GM12801 (cell line): Measurements from ENCODE around the gene MRTFA.

ENCODE experiments used
- TF ChIP-seq, protein P1 (sequence below): IDR thresholded peaks from one replicate; pipeline ENCODE4 v1.5.1; 2011; ENCODE audit warnings: control low read depth; ENCODE audit not compliant: insufficient read length; ENCODE audit errors: extremely low read depth

Gene MRTFA

DNA sequence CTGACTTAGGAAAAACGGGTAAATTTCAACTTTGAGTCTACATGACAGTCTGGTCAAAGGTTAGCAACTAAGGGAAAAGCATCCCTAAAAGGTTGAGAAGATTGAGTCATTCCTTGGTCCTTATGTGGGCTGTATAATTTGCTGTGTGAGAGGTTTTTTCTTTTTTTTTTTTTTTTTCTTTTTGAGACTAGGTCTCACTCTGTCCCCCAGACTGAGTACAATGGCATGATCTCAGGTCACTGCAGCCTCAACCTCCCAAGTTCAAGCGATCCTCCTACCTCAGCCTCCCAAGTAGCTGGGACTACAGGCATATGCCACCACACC is 101.4 kb downstream of the MRTFA start:
- TF ChIP-seq, protein P1, sequence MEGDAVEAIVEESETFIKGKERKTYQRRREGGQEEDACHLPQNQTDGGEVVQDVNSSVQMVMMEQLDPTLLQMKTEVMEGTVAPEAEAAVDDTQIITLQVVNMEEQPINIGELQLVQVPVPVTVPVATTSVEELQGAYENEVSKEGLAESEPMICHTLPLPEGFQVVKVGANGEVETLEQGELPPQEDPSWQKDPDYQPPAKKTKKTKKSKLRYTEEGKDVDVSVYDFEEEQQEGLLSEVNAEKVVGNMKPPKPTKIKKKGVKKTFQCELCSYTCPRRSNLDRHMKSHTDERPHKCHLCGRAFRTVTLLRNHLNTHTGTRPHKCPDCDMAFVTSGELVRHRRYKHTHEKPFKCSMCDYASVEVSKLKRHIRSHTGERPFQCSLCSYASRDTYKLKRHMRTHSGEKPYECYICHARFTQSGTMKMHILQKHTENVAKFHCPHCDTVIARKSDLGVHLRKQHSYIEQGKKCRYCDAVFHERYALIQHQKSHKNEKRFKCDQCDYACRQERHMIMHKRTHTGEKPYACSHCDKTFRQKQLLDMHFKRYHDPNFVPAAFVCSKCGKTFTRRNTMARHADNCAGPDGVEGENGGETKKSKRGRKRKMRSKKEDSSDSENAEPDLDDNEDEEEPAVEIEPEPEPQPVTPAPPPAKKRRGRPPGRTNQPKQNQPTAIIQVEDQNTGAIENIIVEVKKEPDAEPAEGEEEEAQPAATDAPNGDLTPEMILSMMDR: no peak

DNA sequence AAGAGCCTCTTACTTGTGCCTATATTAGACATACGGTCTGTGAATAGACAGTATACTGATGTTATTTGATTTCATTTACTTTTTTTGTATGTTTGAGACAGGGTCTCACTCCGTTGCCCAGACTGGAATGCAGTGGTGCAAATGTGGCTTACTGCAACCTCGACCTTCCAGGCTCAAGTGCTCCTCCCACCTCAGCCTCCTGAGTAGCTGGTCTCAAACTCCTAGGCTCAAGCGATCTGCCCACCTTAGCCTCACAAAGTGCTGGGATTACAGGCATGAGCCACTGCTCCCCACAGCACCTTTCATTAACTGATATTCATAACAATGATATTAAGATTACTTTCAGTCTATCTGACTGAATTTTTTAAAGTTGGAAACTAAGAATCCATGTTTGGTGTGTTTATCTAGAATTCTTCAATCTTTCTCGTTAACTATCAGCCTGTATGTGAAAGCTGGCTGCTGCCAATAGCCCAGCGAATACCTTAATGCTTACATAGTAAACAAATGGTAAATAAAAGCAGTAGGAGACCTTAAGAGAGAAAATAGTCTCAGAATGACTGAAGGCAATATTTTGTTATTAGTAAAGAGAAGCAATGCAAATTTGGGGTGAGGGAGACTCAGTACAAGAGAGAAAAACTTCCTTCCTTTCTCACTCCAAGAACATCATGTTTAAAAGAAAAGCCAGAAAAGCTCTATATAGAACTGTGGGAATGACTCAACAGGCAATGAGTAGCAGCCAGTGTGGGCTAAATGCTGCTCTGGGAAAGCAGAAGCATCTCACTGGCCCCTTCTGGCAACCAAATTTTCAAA is 101.9 kb downstream of the MRTFA start:
- TF ChIP-seq, protein P1: no peak

DNA sequence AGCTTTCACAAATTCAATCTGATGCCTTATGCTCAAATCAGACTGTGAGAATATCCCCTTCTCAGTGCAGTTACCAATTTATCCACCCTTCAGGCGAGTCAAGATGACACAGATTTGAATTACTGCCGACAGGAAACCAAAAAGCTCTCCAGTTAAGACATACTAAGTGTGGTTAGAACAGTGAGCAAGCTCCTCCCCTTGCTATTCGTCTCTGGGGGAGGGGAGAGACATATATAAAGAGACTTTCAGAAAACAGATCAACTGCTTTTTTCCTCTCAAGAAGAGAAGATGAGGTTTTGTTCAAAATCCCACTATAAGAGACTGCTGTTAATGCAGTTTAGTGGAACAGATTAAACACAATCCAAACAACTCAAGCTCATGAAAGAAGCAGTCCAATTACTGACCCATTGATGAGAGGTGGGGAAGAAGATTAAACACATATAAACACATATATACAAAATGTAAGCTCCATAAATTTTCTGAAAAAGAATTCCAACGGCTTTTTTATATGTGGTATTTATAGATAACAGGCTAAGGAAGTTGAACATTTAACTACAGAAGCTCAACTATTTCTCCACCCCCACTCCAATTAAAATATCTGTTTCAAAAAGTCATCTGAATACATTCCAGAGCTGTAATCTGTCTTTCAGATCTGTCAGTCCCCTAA is 102.7 kb downstream of the MRTFA start:
- TF ChIP-seq, protein P1: no peak

DNA sequence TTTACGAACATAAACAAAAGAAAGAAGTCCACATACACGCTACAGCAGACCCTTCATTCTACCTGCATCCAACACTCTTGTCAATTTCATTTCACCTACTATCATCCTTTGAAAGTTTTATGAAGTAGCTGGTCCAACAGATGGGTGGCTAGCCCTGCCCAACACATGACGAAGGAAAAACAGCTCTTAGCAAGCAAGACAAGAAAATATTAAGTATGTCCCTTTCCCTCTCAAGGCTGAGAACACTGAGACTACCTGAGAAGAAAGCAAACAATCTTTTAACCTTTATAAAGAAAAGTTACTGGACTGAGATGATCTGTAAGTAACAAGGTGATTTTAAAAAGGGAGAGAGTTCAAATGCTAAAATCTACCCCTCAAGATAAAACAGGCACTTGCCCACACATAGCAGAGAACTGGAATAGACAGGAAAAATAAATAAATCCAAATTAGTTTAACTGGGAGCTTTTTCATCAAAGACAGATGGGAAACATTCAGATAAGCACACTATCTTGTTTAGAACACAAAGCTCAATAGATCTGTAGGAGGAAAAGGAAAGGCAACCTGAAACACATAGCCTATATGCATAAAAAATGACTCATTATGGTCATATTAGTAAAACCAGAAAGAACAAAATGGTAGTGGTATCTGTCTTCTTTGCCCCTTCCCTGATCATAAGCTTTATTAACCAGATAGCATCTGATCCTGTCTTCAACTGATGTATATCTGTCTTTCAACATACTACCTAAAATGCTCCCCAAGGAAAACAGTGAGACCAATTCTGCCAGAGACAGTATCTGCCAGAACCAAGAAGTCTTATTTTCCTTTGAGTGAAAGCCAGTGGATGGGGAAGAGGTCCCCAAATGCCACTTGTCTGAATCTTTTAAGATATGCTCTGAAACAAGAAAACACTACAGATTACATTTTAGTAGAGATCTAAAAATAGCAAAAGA is 104.3 kb downstream of the MRTFA start:
- TF ChIP-seq, protein P1: no peak

DNA sequence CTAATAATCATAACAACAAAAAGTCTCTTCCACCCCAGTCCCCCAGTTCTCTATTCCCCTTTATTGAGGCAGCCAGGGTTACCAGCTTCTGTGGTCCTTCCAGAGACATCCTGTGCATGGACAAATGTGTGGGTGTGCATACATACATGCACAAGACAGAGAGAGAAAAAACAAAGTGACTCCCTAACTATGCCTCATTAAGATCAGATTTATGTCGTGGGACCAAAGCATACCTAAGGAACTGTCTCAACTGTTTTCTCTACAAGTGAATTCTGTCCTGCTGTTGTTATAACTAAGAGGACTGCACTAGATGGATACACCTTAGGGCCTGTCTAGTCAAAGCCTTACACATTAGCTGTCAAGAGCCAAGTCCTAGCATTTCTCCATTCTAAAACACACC is 106.7 kb downstream of the MRTFA start:
- TF ChIP-seq, protein P1: no peak

DNA sequence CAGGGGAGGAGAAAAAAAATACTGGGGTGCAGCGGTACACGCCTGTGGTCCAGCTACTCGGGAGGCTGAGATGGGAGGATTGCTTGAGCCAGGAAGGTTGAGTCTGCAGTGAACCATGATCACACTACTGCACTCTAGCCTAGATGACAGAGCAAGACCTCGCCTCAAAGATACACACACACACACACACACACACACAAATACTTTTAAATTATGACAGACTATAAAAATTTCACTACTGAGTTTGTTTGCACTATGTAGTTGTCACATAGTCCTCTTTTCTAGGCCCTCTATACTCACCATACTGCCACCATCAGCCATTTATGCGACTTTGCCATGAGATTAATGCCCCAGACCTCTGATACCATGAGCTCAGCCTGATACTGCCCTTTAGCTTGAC is 109.6 kb downstream of the MRTFA start:
- TF ChIP-seq, protein P1: no peak
